ENCODE data around the gene UBC.

UBC gene

GRCh38 chr12:124914392-124915238 lies at the start of gene UBC:
UBC (minus strand) TSS chr12:124914650; CDS start chr12:124913771, 879 bp downstream.
- Histone ChIP-seq H3K4me2 (ENCODE audit: low read length) (peak within 1 kb of the TSS; percentile 73), H4K20me1 (ENCODE audit: control insufficient read depth, insufficient read depth, low read depth, low read length) (peaks cover 26% of the 10 kb centered on the region), H3K79me2 (ENCODE audit: control insufficient read depth, low read length) (peaks cover 48% of the 10 kb centered on the region), H3K9me3 (ENCODE audit: control insufficient read depth, insufficient read depth, low read length) (no peaks in the 10 kb centered on the region), H3F3A (ENCODE audit: control insufficient read depth, insufficient read depth) (peaks cover 66% of the 10 kb centered on the region), H3K36me3 (ENCODE audit: control insufficient read depth, low read length) (peaks cover 41% of the 10 kb centered on the region), H3K27ac (ENCODE audit: low read depth, low read length) (peak within 1 kb of the TSS; percentile 98), H3K4me1 (ENCODE audit: control insufficient read depth, low read length) (peaks cover 67% of the 10 kb centered on the region), H3K4me3 (ENCODE audit: low read length) (peak within 1 kb of the TSS; percentile 97), H3K27me3 (ENCODE audit: control insufficient read depth, low read length) (no peaks in the 10 kb centered on the region; the same call in 1 of the 2 replicates), H3K9me2 (replicated peaks; ENCODE audit: control insufficient read depth, low read length) (no peaks in the 10 kb centered on the region)
- TF ChIP-seq CTCF (IDR thresholded peaks at IDR 0.05; ENCODE audit: low read depth, low read length, poor library complexity, severe bottlenecking) (no peak), EZH2phosphoT487 (IDR thresholded peaks at IDR 0.05; ENCODE audit: borderline replicate concordance, low read length) (no peak)

- no peak for TF ChIP-seq CTCF (IDR thresholded peaks at IDR 0.05; ENCODE audit: low read depth, low read length, poor library complexity, severe bottlenecking)
- no peak for TF ChIP-seq EZH2phosphoT487 (IDR thresholded peaks at IDR 0.05; ENCODE audit: borderline replicate concordance, low read length)
- H3K4me1 ChIP-seq (ENCODE audit: control insufficient read depth, low read length): no peaks in the 10 kb centered on the region
- no peaks in the 10 kb centered on the region for H3F3A ChIP-seq (ENCODE audit: control insufficient read depth, insufficient read depth)
- H3K79me2 ChIP-seq (ENCODE audit: control insufficient read depth, low read length): no peaks in the 10 kb centered on the region
- H3K9me3 ChIP-seq (ENCODE audit: control insufficient read depth, insufficient read depth, low read length): no peaks in the 10 kb centered on the region
- H3K27ac ChIP-seq (ENCODE audit: low read depth, low read length): no peak overlapping the region
- peaks cover 75% of the 10 kb centered on the region for H3K36me3 ChIP-seq (ENCODE audit: control insufficient read depth, low read length)
- H4K20me1 ChIP-seq (ENCODE audit: control insufficient read depth, insufficient read depth, low read depth, low read length): no peaks in the 10 kb centered on the region
- no peak overlapping the region for H3K4me3 ChIP-seq (ENCODE audit: low read length)
- no peaks in the 10 kb centered on the region for H3K27me3 ChIP-seq (ENCODE audit: control insufficient read depth, low read length)
- H3K4me2 ChIP-seq (ENCODE audit: low read length): no peak overlapping the region
- no peaks in the 10 kb centered on the region for H3K9me2 ChIP-seq (replicated peaks; ENCODE audit: control insufficient read depth, low read length)
These were observed 48.8 kb upstream of the UBC start for GRCh38 chr12:124963211-124963610.

GRCh38 chr12:124961055-124961454 lies 46.6 kb upstream of the UBC start:
- no peaks in the 10 kb centered on the region for H3K9me3 ChIP-seq (ENCODE audit: control insufficient read depth, insufficient read depth, low read length)
- no peaks in the 10 kb centered on the region for H3K27me3 ChIP-seq (ENCODE audit: control insufficient read depth, low read length)
- no peak overlapping the region for H3K4me3 ChIP-seq (ENCODE audit: low read length)
- H3K4me1 ChIP-seq (ENCODE audit: control insufficient read depth, low read length): no peaks in the 10 kb centered on the region
- no peak for TF ChIP-seq CTCF (IDR thresholded peaks at IDR 0.05; ENCODE audit: low read depth, low read length, poor library complexity, severe bottlenecking)
- H4K20me1 ChIP-seq (ENCODE audit: control insufficient read depth, insufficient read depth, low read depth, low read length): no peaks in the 10 kb centered on the region
- H3K27ac ChIP-seq (ENCODE audit: low read depth, low read length): no peak overlapping the region
- H3K36me3 ChIP-seq (ENCODE audit: control insufficient read depth, low read length): peaks cover 77% of the 10 kb centered on the region
- H3K9me2 ChIP-seq (replicated peaks; ENCODE audit: control insufficient read depth, low read length): no peaks in the 10 kb centered on the region
- no peaks in the 10 kb centered on the region for H3K79me2 ChIP-seq (ENCODE audit: control insufficient read depth, low read length)
- no peak overlapping the region for H3K4me2 ChIP-seq (ENCODE audit: low read length)
- no peaks in the 10 kb centered on the region for H3F3A ChIP-seq (ENCODE audit: control insufficient read depth, insufficient read depth)
